HEK293T (cell line): ENCODE results near the gene RXRB.

ENCODE experiments used
- ARNT ChIP-seq: fragments of 450-650 bp; IDR thresholded peaks from 2 replicates; pipeline ENCODE4 v1.6.1; 2017; ENCODE audit warnings: mild to moderate bottlenecking
- FOXA1 ChIP-seq: fragments of 450-650 bp; IDR thresholded peaks from 2 replicates; pipeline ENCODE4 v1.6.1; 2016; ENCODE audit warnings: mild to moderate bottlenecking
- FOXK2 ChIP-seq: fragments of 450-650 bp; IDR thresholded peaks from 2 replicates; pipeline ENCODE4 v1.6.1; 2016; ENCODE audit warnings: mild to moderate bottlenecking
- FOXM1 ChIP-seq: fragments of 450-650 bp; IDR thresholded peaks from 2 replicates; pipeline ENCODE4 v1.6.1; 2017; ENCODE audit warnings: mild to moderate bottlenecking, borderline replicate concordance
- NFRKB ChIP-seq: fragments of 450-650 bp; IDR thresholded peaks from 2 replicates; pipeline ENCODE4 v1.6.1; 2016; ENCODE audit warnings: mild to moderate bottlenecking, moderate library complexity
- SP1 ChIP-seq: fragments of 450-650 bp; IDR thresholded peaks from 2 replicates; pipeline ENCODE4 v1.6.1; 2017
- SUZ12 ChIP-seq: fragments of 450-650 bp; IDR thresholded peaks from 2 replicates; pipeline ENCODE4 v1.6.1; 2016; ENCODE audit warnings: mild to moderate bottlenecking
- TARDBP ChIP-seq: fragments of 450-650 bp; IDR thresholded peaks from 2 replicates; pipeline ENCODE4 v1.6.1; 2016
- TF ChIP-seq, protein P1 (sequence below): fragments of 450-650 bp; IDR thresholded peaks from 2 replicates; pipeline ENCODE4 v1.6.1; 2016

DNA sequence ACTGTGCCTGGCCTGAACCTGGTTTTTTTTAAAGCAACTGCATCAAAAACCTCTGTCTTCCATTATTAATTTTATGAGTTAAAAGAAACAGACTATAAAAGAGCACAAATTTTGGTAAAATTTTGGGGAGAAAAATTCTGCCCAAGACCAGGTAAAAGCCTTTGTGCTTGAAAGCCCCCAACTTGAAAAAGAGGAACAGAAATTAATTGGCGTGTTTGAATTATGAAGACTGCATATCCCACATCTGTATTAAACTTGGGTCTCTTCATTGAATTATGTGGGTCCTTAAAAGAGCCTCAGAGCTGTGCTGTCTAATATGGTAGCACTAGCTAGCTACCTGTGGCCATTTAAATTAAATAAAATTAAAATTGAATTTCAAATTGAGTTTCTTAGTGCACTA is 49.4 kb downstream of the RXRB start:
- TF ChIP-seq FOXA1 (no peak), NFRKB (no peak), ARNT (no peak), FOXM1 (no peak), SP1 (no peak), SUZ12 (no peak), FOXK2 (no peak), TARDBP (no peak)
- TF ChIP-seq, protein P1, sequence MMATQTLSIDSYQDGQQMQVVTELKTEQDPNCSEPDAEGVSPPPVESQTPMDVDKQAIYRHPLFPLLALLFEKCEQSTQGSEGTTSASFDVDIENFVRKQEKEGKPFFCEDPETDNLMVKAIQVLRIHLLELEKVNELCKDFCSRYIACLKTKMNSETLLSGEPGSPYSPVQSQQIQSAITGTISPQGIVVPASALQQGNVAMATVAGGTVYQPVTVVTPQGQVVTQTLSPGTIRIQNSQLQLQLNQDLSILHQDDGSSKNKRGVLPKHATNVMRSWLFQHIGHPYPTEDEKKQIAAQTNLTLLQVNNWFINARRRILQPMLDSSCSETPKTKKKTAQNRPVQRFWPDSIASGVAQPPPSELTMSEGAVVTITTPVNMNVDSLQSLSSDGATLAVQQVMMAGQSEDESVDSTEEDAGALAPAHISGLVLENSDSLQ: no peak
